Tibial artery (tissue), 4 donors: ENCODE data around the gene PAX2.

Experiments used
- DNase-seq, 2 donors: peaks; one replicate each; pipeline ENCODE4 v3.0.0-alpha.2; 2019
- H3K27ac ChIP-seq, 2 donors: fragments of 200-600 bp; sonication (generic) in 1 of 2; 1 replicate in 1 of 2; 2 replicates in 1 of 2; pipeline ENCODE4 v1.5.1; 2018 to 2019; ENCODE audit warnings: mild to moderate bottlenecking in 1 of 2
- H3K27me3 ChIP-seq, 2 donors: fragments of 200-600 bp; sonication (generic) in 1 of 2; one replicate each; pipeline versions ENCODE4 v1.5.1 to v1.6.0; 2016 to 2019
- H3K36me3 ChIP-seq, 3 donors: fragments of 200-600 bp; sonication (generic) in 2 of 3; one replicate each; pipeline ENCODE4 v1.5.1; 2016 to 2019; ENCODE audit warnings: mild to moderate bottlenecking in 2 of 3
- H3K4me1 ChIP-seq, 4 donors: fragments of 200-600 bp; sonication (generic) in 2 of 4; 1 replicate in 3 of 4; 2 replicates in 1 of 4; pipeline ENCODE4 v1.5.1; 2016 to 2019
- H3K4me3 ChIP-seq, 2 donors: fragments of 200-600 bp; sonication (generic) in 1 of 2; 1 replicate in 1 of 2; 2 replicates in 1 of 2; pipeline ENCODE4 v1.5.1; 2018 to 2019; ENCODE audit warnings: mild to moderate bottlenecking in 2 of 2
- H3K9me3 ChIP-seq, 3 donors: fragments of 200-600 bp; sonication (generic) in 1 of 3; one replicate each; pipeline ENCODE4 v1.5.1; 2016 to 2019
- CTCF ChIP-seq, 2 experiments: fragments of 200-600 bp in 1 of 2; fragments of 450-650 bp in 1 of 2; IDR thresholded peaks; one replicate each; pipeline ENCODE4 v1.5.1; 2017 to 2019; ENCODE audit warnings: antibody characterized with exemption in 2 of 2, mild to moderate bottlenecking in 1 of 2, moderate library complexity in 1 of 2
- intact Hi-C: fragments of 100-400 bp; cut with DNase I; formaldehyde crosslinking; loops from one replicate; pipeline ENCODE4 v1.15.0; 2023; ENCODE audit warnings: low total_unique reads

Gene PAX2

GRCh38 chr10:100814751-100815474 lies 69.5 kb downstream of the PAX2 start:
- no peak for TF ChIP-seq CTCF (IDR thresholded peaks at IDR 0.05)
- Histone ChIP-seq H3K27ac (no peak overlapping the region), H3K36me3 (no peaks in the 10 kb centered on the region), H3K9me3 (no peaks in the 10 kb centered on the region), H3K27me3 (peaks cover 0 to 85% of the 10 kb centered on the region in 2 donors), H3K4me1 (no peaks in the 10 kb centered on the region), H3K4me3 (no peak overlapping the region)
- no peak for DNase-seq
- intact Hi-C loops: no loop called here

- intact Hi-C loops: no loop called here
- Histone ChIP-seq H3K4me3 (no peak overlapping the region), H3K27me3 (peaks cover 0 to 75% of the 10 kb centered on the region in 2 donors), H3K36me3 (no peaks in the 10 kb centered on the region), H3K4me1 (no peaks in the 10 kb centered on the region), H3K27ac (no peak overlapping the region), H3K9me3 (no peaks in the 10 kb centered on the region)
- TF ChIP-seq CTCF (IDR thresholded peaks at IDR 0.05): no peak
- DNase-seq: no peak
Observed at GRCh38 chr10:100816671-100817070, 71.3 kb downstream of the PAX2 start.

GRCh38 chr10:100817268-100817839 lies 72.0 kb downstream of the PAX2 start:
- H3K27me3 ChIP-seq: peaks cover 0 to 71% of the 10 kb centered on the region in 2 donors
- H3K27ac ChIP-seq: no peak overlapping the region
- no peak overlapping the region for H3K4me3 ChIP-seq
- H3K36me3 ChIP-seq: no peaks in the 10 kb centered on the region
- intact Hi-C loops: no loop called here
- no peak for DNase-seq
- no peaks in the 10 kb centered on the region for H3K4me1 ChIP-seq
- TF ChIP-seq CTCF (IDR thresholded peaks at IDR 0.05): no peak
- no peaks in the 10 kb centered on the region for H3K9me3 ChIP-seq

GRCh38 chr10:100819424-100819823 lies 74.0 kb downstream of the PAX2 start:
- no peak for DNase-seq
- TF ChIP-seq CTCF (IDR thresholded peaks at IDR 0.05): no peak

GRCh38 chr10:100823194-100823593 lies 77.8 kb downstream of the PAX2 start:
- no peak overlapping the region for H3K27ac ChIP-seq
- intact Hi-C loops: no loop called here
- no peaks in the 10 kb centered on the region for H3K36me3 ChIP-seq
- no peaks in the 10 kb centered on the region for H3K9me3 ChIP-seq
- peaks cover 4 to 24% (median 19%) of the 10 kb centered on the region in 4 donors for H3K4me1 ChIP-seq
- TF ChIP-seq CTCF (IDR thresholded peaks at IDR 0.05): no peak
- no peak for DNase-seq
- peaks cover 0 to 78% of the 10 kb centered on the region in 2 donors for H3K27me3 ChIP-seq
- H3K4me3 ChIP-seq: no peak overlapping the region

More at GRCh38 chr10:100819424-100819823, 74.0 kb downstream of the PAX2 start:
- Histone ChIP-seq H3K27me3 (peaks cover 0 to 75% of the 10 kb centered on the region in 2 donors), H3K4me1 (no peaks in the 10 kb centered on the region), H3K36me3 (no peaks in the 10 kb centered on the region), H3K27ac (no peak overlapping the region), H3K9me3 (no peaks in the 10 kb centered on the region), H3K4me3 (no peak overlapping the region)
- intact Hi-C loops: no loop called here
